ENCODE measurements around the gene PIEZO1.

Gene PIEZO1

DNA sequence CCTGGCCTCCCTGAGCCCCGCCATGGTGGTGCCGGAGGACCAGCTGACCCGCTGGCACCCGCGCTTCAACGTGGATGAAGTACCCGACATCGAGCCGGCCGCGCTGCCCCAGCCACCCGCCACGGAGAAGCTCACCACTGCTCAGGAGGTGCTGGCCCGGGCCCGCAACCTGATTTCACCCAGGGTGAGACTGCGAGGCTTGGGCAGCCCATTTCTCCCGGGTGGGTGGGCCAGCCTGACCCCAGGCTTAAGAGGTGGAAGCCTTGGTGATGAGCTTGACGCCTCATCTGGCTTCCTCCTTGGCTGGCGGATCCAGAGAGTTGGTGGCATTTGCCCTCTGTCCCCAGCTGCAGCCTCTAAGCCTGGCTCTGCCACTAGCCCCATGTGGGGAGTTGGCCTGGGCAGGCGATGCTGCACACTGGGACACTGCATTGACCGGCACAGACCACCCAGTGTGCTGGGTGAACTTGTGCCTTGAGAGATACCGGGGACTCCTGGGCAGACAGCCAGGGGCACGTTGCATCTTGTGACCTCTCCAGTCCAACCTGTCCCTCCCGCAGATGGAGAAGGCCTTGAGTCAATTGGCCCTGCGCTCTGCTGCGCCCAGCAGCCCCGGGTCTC is 21.6 kb upstream of the PIEZO1 start:
- Mint-ChIP-seq H3K36me3 (ENCODE audit: low read depth) (peaks cover 5% of the 10 kb centered on the region), H3K27me3 (ENCODE audit: low read depth, poor library complexity) (peaks cover 3% of the 10 kb centered on the region), H3K9me3 (no peaks in the 10 kb centered on the region), H3K4me3 (no peak overlapping the region), H3K4me1 (peaks cover 12% of the 10 kb centered on the region), H3K27ac (no peak overlapping the region)
- DNase-seq = no peak
- no peak for TF ChIP-seq CTCF (IDR thresholded peaks at IDR 0.05)

GRCh38 chr16:88805887-88806393 is 20.9 kb upstream of the PIEZO1 start:
- Mint-ChIP-seq H3K27ac (no peak overlapping the region), H3K4me3 (no peak overlapping the region), H3K4me1 (peaks cover 11% of the 10 kb centered on the region), H3K9me3 (no peaks in the 10 kb centered on the region), H3K27me3 (ENCODE audit: low read depth, poor library complexity) (peaks cover 3% of the 10 kb centered on the region), H3K36me3 (ENCODE audit: low read depth) (peaks cover 5% of the 10 kb centered on the region)
- DNase-seq = no peak
- TF ChIP-seq CTCF (IDR thresholded peaks at IDR 0.05) = no peak

DNA sequence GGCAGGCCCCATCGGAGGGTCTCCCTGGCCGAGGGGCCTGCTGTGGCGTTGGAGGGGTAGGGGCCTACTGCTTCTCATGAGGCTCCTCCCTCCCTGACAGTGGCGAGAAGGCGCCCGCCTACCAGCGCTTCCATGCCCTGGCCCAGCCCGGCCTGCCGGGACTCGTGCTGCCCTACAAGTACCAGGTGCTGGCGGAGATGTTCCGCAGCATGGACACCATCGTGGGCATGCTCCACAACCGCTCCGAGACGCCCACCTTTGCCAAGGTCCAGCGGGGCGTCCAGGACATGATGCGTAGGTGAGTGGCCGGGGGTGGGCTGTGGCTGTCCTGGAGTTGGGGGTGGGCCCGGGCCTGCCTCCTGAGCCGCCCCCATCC is 20.3 kb upstream of the PIEZO1 start:
- H3K27ac Mint-ChIP-seq = no peak overlapping the region
- DNase-seq = no peak
- H3K9me3 Mint-ChIP-seq = no peaks in the 10 kb centered on the region
- peaks cover 5% of the 10 kb centered on the region for H3K4me1 Mint-ChIP-seq
- H3K36me3 Mint-ChIP-seq (ENCODE audit: low read depth) = peaks cover 5% of the 10 kb centered on the region
- TF ChIP-seq CTCF (IDR thresholded peaks at IDR 0.05) = no peak
- peak overlapping the region; percentile 28 for H3K4me3 Mint-ChIP-seq
- H3K27me3 Mint-ChIP-seq (ENCODE audit: low read depth, poor library complexity) = peaks cover 3% of the 10 kb centered on the region

GRCh38 chr16:88804552-88805339 is 19.7 kb upstream of the PIEZO1 start:
- DNase-seq = no peak
- Mint-ChIP-seq H3K36me3 (ENCODE audit: low read depth) (peaks cover 5% of the 10 kb centered on the region), H3K4me3 (peak overlapping the region; percentile 78), H3K27ac (no peak overlapping the region), H3K4me1 (no peaks in the 10 kb centered on the region), H3K9me3 (no peaks in the 10 kb centered on the region), H3K27me3 (ENCODE audit: low read depth, poor library complexity) (no peaks in the 10 kb centered on the region)
- TF ChIP-seq CTCF (IDR thresholded peaks at IDR 0.05) = no peak

DNA sequence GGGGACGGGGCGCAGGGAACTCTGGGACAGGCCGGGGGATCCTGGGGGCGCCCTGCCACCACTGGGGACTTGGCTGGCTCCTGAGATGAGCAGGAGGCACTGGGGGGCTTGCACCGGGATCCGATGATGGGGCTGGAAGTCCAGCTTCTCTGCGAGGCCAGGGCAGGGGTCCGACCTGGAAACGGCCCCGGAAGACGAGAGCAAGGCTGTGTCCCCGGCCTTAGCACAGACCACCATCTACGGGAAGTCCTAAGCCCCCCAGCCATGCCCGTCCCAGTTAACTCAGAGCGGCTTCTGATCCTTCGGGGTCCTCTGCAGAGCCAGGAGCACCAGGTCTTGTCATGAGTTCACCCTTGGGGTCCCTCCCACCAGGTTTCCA is 19.1 kb upstream of the PIEZO1 start:
- no peaks in the 10 kb centered on the region for H3K4me1 Mint-ChIP-seq
- H3K9me3 Mint-ChIP-seq = no peaks in the 10 kb centered on the region
- H3K27ac Mint-ChIP-seq = no peak overlapping the region
- H3K36me3 Mint-ChIP-seq (ENCODE audit: low read depth) = peaks cover 5% of the 10 kb centered on the region
- no peak for TF ChIP-seq CTCF (IDR thresholded peaks at IDR 0.05)
- H3K27me3 Mint-ChIP-seq (ENCODE audit: low read depth, poor library complexity) = no peaks in the 10 kb centered on the region
- peak overlapping the region; percentile 78 for H3K4me3 Mint-ChIP-seq
- no peak for DNase-seq
